ENCODE data around the gene MAGI2. TPM values are rescaled to one million over a fixed set of nuclear protein-coding genes. Genes with fewer than 3 reads are reported as not detected.

Gene MAGI2
- total RNA-seq, 1 donor from 2014 or later = 0.38 TPM

DNA sequence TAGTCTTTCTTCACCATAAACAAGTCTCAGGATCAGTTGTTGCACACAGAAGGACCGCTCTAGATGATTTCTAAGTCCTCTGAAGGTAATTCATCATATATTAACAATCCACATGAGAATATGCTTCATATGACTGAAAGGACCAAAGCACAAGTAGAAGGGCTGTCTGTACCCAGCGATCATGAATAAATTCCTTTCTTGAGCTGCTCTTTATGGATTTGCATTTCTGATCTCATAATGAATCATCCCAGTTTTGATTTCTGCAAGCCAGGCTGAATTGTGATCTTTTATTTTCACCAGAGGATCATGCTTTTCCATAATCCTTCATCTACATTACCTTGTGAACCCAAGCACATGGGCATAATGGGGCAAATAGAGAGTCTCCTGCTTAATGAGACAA is 675.6 kb downstream of the MAGI2 start:
- intact Hi-C loops (cut with micrococcal nuclease) = no loop called here
- CTCF ChIA-PET = no interaction called here
- no peaks in the 10 kb centered on the region for H3K27me3 Mint-ChIP-seq
- no peaks in the 10 kb centered on the region for H3K36me3 Mint-ChIP-seq (ENCODE audit: low read depth)
- POLR2A ChIA-PET = no interaction called here
- no peaks in the 10 kb centered on the region for H3K9me3 Mint-ChIP-seq
- no peak for TF ChIP-seq CTCF (IDR thresholded peaks at IDR 0.05)
- H3K4me1 Mint-ChIP-seq = no peaks in the 10 kb centered on the region
- no peak overlapping the region for H3K27ac Mint-ChIP-seq
- no peak overlapping the region for H3K4me3 Mint-ChIP-seq
- ATAC-seq (ENCODE audit: low read depth) (no peak), DNase-seq (no peak)

DNA sequence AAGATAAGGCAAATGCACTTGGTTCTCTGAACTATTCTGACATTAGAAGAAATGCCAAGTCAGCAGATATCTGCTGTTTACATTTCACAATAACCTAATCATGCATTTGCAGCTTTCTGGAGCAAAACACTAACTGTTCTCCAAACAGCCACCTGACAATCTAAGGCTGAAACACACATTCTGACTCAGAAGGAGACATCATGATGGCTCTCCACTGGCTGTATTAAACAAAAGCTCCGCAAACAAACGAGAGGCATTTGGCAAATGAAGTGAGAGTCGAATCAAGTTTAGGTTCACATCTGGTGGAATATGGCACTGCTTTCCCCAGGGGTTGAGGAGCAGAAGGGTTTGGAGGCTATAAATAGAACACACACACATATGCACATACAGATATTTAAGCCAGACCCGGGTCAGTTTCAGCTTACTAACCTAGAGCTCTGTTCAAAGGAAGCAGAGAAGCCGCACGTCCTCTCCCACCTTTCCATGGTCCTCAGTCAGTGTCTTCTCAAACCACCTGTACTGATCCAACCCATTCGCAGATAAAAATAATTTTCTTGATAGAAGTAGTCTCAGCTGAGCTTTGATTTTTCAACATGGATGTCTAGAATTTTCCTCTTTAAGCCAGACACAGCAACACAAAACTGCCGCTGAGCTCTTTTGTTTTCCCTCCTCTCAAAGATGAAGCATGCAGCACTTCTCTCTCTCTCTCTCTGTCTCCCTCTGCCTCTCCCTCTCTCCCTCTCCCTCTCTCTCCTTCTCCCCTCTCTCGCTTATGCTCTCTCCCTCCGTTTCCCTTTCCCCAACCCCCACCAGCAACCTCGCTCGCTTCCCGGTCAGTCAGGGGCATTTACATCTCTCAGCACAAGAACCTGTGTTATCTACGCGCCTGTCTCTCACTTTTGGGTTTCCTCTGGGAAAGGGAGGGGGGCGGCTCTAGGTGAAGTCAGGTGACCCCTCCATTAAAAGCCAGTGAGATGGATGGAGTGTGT is 682.8 kb downstream of the MAGI2 start:
- Mint-ChIP-seq H3K9me3 (no peaks in the 10 kb centered on the region), H3K4me1 (peaks cover 4% of the 10 kb centered on the region), H3K36me3 (ENCODE audit: low read depth) (no peaks in the 10 kb centered on the region), H3K27me3 (peaks cover 5% of the 10 kb centered on the region), H3K27ac (no peak overlapping the region), H3K4me3 (no peak overlapping the region)
- no peak for TF ChIP-seq CTCF (IDR thresholded peaks at IDR 0.05)
- ChIA-PET CTCF (no interaction called here), POLR2A (no interaction called here)
- DNase-seq = no peak
- intact Hi-C loops (cut with micrococcal nuclease) = no loop called here
- no peak for ATAC-seq (ENCODE audit: low read depth)

DNA sequence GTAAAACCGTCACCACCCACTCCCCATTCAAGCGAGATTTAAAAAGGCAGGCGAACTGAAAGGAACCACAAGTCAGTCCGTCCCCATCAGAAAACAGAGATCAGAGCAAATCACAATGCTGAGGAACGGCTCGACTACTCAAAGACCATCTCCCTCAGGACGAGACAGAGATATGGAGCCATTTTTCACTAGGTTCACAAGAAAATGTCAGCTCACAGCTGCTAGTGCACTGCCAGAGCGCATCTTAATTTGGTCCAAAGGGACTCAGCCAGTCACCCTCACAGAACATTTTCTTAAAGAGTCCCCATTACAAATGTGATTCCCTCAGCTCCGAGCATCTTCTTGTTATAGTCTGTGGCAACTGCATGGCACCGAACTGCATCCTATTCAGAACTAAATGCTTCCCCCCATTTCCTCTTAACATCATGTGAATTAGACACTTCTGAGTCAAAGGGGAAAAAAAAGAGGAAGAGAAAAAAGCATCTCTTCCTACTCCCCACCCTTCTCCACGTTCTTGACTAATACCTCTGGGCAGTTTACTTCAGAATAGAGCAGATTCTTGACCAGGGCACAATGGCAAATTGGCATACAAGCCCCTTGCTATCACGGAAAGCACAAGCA is 683.9 kb downstream of the MAGI2 start:
- TF ChIP-seq CTCF (IDR thresholded peaks at IDR 0.05) = no peak
- ChIA-PET POLR2A (interaction anchor here (0.7 kb wide), 1 partner anchor 329 kb away, joined by 3 read pairs; no protein-coding TSS in a partner anchor), CTCF (no interaction called here)
- H3K27me3 Mint-ChIP-seq = peaks cover 5% of the 10 kb centered on the region
- no peaks in the 10 kb centered on the region for H3K36me3 Mint-ChIP-seq (ENCODE audit: low read depth)
- no peak overlapping the region for H3K27ac Mint-ChIP-seq
- intact Hi-C loops (cut with micrococcal nuclease) = no loop called here
- peaks cover 4% of the 10 kb centered on the region for H3K4me1 Mint-ChIP-seq
- H3K9me3 Mint-ChIP-seq = no peaks in the 10 kb centered on the region
- ATAC-seq (ENCODE audit: low read depth) = peak; percentile 25
- DNase-seq = no peak
- H3K4me3 Mint-ChIP-seq = no peak overlapping the region

DNA sequence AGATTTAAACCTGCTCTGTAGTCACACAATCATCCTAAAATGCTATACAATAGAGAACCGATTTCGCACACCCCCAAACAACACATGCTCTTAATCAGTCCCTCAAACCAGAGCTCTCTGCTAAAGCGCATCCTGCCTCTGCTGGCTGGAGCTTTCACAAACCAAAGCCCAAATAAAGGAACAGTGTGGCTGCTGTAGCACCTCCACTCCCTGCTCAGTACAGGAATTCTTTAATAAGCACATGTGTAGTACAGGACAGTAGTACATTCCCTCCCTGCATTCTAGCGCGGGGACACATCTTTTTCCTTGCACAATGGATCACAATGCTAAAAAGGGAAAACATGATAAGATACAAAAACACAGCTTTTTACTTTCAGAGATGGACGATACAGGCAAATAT is 684.6 kb downstream of the MAGI2 start:
- H3K4me3 Mint-ChIP-seq = no peak overlapping the region
- peaks cover 5% of the 10 kb centered on the region for H3K27me3 Mint-ChIP-seq
- no peak for TF ChIP-seq CTCF (IDR thresholded peaks at IDR 0.05)
- ChIA-PET POLR2A (interaction anchor here (0.7 kb wide), 1 partner anchor 329 kb away, joined by 3 read pairs; no protein-coding TSS in a partner anchor), CTCF (no interaction called here)
- H3K27ac Mint-ChIP-seq = no peak overlapping the region
- intact Hi-C loops (cut with micrococcal nuclease) = no loop called here
- peaks cover 4% of the 10 kb centered on the region for H3K4me1 Mint-ChIP-seq
- no peak for DNase-seq
- no peaks in the 10 kb centered on the region for H3K36me3 Mint-ChIP-seq (ENCODE audit: low read depth)
- H3K9me3 Mint-ChIP-seq = no peaks in the 10 kb centered on the region
- ATAC-seq (ENCODE audit: low read depth) = no peak

Data from activated B cell treated with CpG ODN at 0.5 μM for 24 hours (primary cell).